Neural cell (in vitro differentiated cells): ENCODE results near the gene SPATA2. TPM values are rescaled to one million over a fixed set of nuclear protein-coding genes. Genes with fewer than 3 reads are reported as not detected.
A peak's percentile ranks its signal among the peaks of the same experiment; 100 is the strongest.

ENCODE experiments used
- H2AFZ ChIP-seq: fragments of 200-600, 300-800 bp; sonication (generic), shearing (Covaris generic); 2 replicates; pipeline ENCODE4 v1.6.0; 2014; ENCODE audit warnings: low read depth, mild to moderate bottlenecking, antibody characterized with exemption, low read length, moderate library complexity
- H3F3A ChIP-seq: fragments of 200-600 bp; shearing (Covaris generic); 2 replicates; pipeline ENCODE4 v1.6.1; 2016; ENCODE audit warnings: mild to moderate bottlenecking, moderate library complexity, mixed read lengths, antibody characterized with exemption, low read length; ENCODE audit not compliant: insufficient read depth, poor library complexity, severe bottlenecking
- H3K27ac ChIP-seq: fragments of 200-600, 300-800 bp; sonication (generic), shearing (Covaris generic); 2 replicates; pipeline ENCODE4 v1.5.1; 2014; ENCODE audit warnings: mild to moderate bottlenecking, low read length, moderate library complexity
- H3K27me3 ChIP-seq: fragments of 300-800, 200-600 bp; sonication (generic), shearing (Covaris generic); 2 replicates; pipeline ENCODE4 v1.6.0; 2014; ENCODE audit warnings: mild to moderate bottlenecking, low read depth, low read length, moderate library complexity; ENCODE audit not compliant: insufficient read depth
- H3K36me3 ChIP-seq: fragments of 300-800, 200-600 bp; sonication (generic), shearing (Covaris generic); 2 replicates; pipeline ENCODE4 v1.5.1; 2014; ENCODE audit warnings: mild to moderate bottlenecking, antibody characterized with exemption, low read length, moderate library complexity; ENCODE audit not compliant: insufficient read depth
- H3K4me2 ChIP-seq: fragments of 300-800, 200-600 bp; sonication (generic), shearing (Covaris generic); 2 replicates; pipeline ENCODE4 v1.6.0; 2014; ENCODE audit warnings: mild to moderate bottlenecking, low read length
- H3K4me3 ChIP-seq: fragments of 300-800, 200-600 bp; sonication (generic), shearing (Covaris generic); 2 replicates; pipeline ENCODE4 v1.5.1; 2014; ENCODE audit warnings: mild to moderate bottlenecking, low read length, moderate library complexity
- H3K79me2 ChIP-seq: fragments of 200-600 bp; shearing (Covaris generic); replicated peaks from 2 replicates; pipeline ENCODE4 v1.6.0; 2014; ENCODE audit warnings: mild to moderate bottlenecking, low read length, moderate library complexity; ENCODE audit not compliant: insufficient read depth
- H3K9ac ChIP-seq: fragments of 300-800, 200-600 bp; sonication (generic), shearing (Covaris generic); 2 replicates; pipeline ENCODE4 v1.6.1; 2016; ENCODE audit warnings: mild to moderate bottlenecking, low read length, mixed read lengths
- H3K9me2 ChIP-seq: fragments of 200-600 bp; shearing (Covaris generic); 2 replicates; pipeline ENCODE4 v1.6.1; 2016; ENCODE audit warnings: mild to moderate bottlenecking, low read length, mixed read lengths; ENCODE audit not compliant: insufficient read depth
- H3K9me3 ChIP-seq: fragments of 200-600, 300-800 bp; sonication (generic), shearing (Covaris generic); 2 replicates; pipeline ENCODE4 v1.6.1; 2016; ENCODE audit warnings: mild to moderate bottlenecking, mixed run types, low read length, moderate library complexity, mixed read lengths
- H4K20me1 ChIP-seq: fragments of 200-600 bp; shearing (Covaris generic); 2 replicates; pipeline ENCODE4 v1.6.1; 2016; ENCODE audit warnings: mild to moderate bottlenecking, mixed run types; ENCODE audit not compliant: insufficient read depth
- CTCF ChIP-seq: fragments of 450-650 bp; IDR thresholded peaks from 2 replicates; pipeline ENCODE4 v1.5.1; 2014; ENCODE audit warnings: antibody characterized with exemption, mild to moderate bottlenecking, moderate library complexity; ENCODE audit not compliant: poor library complexity, severe bottlenecking
- EP300 ChIP-seq: fragments of 450-650 bp; conservative IDR thresholded peaks from 2 replicates; pipeline ENCODE4 v1.6.1; 2014; ENCODE audit warnings: antibody characterized with exemption, mild to moderate bottlenecking, moderate library complexity; ENCODE audit not compliant: poor library complexity, severe bottlenecking
- EZH2 ChIP-seq: fragments of 200-600, 300-800 bp; shearing (Covaris generic), sonication (generic); IDR thresholded peaks from 2 replicates; pipeline ENCODE4 v1.6.1; 2014; ENCODE audit warnings: antibody characterized with exemption, low read length, borderline replicate concordance, mild to moderate bottlenecking; ENCODE audit not compliant: insufficient read depth, poor library complexity, severe bottlenecking
- MXI1 ChIP-seq: fragments of 450-650 bp; conservative IDR thresholded peaks from 2 replicates; pipeline ENCODE4 v1.6.1; 2014; ENCODE audit warnings: antibody characterized with exemption, mild to moderate bottlenecking; ENCODE audit not compliant: poor library complexity, severe bottlenecking
- POLR2AphosphoS5 ChIP-seq: IDR thresholded peaks from 2 replicates; pipeline ENCODE4 v1.6.1; 2012
- RAD21 ChIP-seq: fragments of 450-650 bp; conservative IDR thresholded peaks from 2 replicates; pipeline ENCODE4 v1.6.1; 2014; ENCODE audit warnings: antibody characterized with exemption, mild to moderate bottlenecking, moderate library complexity
- REST ChIP-seq: IDR thresholded peaks from 2 replicates; pipeline ENCODE4 v1.6.1; 2012; ENCODE audit warnings: borderline replicate concordance
- SMC3 ChIP-seq: fragments of 450-650 bp; conservative IDR thresholded peaks from 2 replicates; pipeline ENCODE4 v1.6.1; 2014; ENCODE audit warnings: antibody characterized with exemption, mild to moderate bottlenecking, moderate library complexity; ENCODE audit not compliant: poor library complexity
- TAF1 ChIP-seq: IDR thresholded peaks from 2 replicates; pipeline ENCODE4 v1.6.1; 2012; ENCODE audit warnings: low read depth
- polyA plus RNA-seq: library from polyadenylated mRNA; depleted of rRNA; stranded (reverse); fragments of >200 nt; gene quantifications from 2 replicates; pipeline ENCODE4 v1.2.3, GENCODE V29; 2014

Gene SPATA2
- polyA plus RNA-seq, 1 donor from 2014 or later = 1.7 TPM

- Histone ChIP-seq H3F3A (no peaks in the 10 kb centered on the region), H3K9me3 (no peaks in the 10 kb centered on the region), H3K4me3 (no peak overlapping the region), H2AFZ (no peak overlapping the region), H3K4me2 (no peak overlapping the region), H3K9ac (no peak overlapping the region), H3K27me3 (no peaks in the 10 kb centered on the region), H3K36me3 (no peaks in the 10 kb centered on the region), H3K9me2 (no peaks in the 10 kb centered on the region), H4K20me1 (no peaks in the 10 kb centered on the region), H3K79me2 (no peaks in the 10 kb centered on the region), H3K27ac (no peak overlapping the region)
- no peak for TF ChIP-seq EP300
- TF ChIP-seq TAF1 = no peak
- TF ChIP-seq CTCF = no peak
- no peak for TF ChIP-seq EZH2
- TF ChIP-seq MXI1 = no peak
- TF ChIP-seq SMC3 = no peak
- no peak for TF ChIP-seq REST
- TF ChIP-seq RAD21 = no peak
- TF ChIP-seq POLR2AphosphoS5 = no peak
Observed at GRCh38 chr20:49929142-49929494, 13.8 kb upstream of the SPATA2 start.

- Histone ChIP-seq H4K20me1 (no peaks in the 10 kb centered on the region), H3K27ac (peak overlapping the region; percentile 65), H3F3A (no peaks in the 10 kb centered on the region), H3K4me3 (no peak overlapping the region), H3K9me2 (no peaks in the 10 kb centered on the region), H3K9me3 (no peaks in the 10 kb centered on the region), H3K27me3 (no peaks in the 10 kb centered on the region), H3K36me3 (no peaks in the 10 kb centered on the region), H2AFZ (peak overlapping the region; percentile 31), H3K4me2 (no peak overlapping the region), H3K9ac (peak overlapping the region; percentile 4), H3K79me2 (no peaks in the 10 kb centered on the region)
- peak; percentile 14 for TF ChIP-seq MXI1
- no peak for TF ChIP-seq TAF1
- peak; percentile 26 for TF ChIP-seq POLR2AphosphoS5
- TF ChIP-seq CTCF = peak; percentile 91
- TF ChIP-seq SMC3 = peak; percentile 79
- peak; percentile 75 for TF ChIP-seq RAD21
- peak; percentile 51 for TF ChIP-seq REST
- no peak for TF ChIP-seq EZH2
Observed at GRCh38 chr20:49928411-49929141, 13.2 kb upstream of the SPATA2 start.
